ENCODE measurements around the gene GBA2. TPM values are rescaled to one million over a fixed set of nuclear protein-coding genes. Genes with fewer than 3 reads are reported as not detected.

GBA2 gene
- polyA plus RNA-seq, 4 donors = 63.4 to 176 (median 136) TPM

- Histone ChIP-seq H3K9me3 (ENCODE audit: control insufficient read depth in 2 of 2, insufficient read depth in 1 of 2, low read depth in 1 of 2, low read length in 1 of 2) (no peaks in the 10 kb centered on the region), H3K36me3 (ENCODE audit: control insufficient read depth in 3 of 3, insufficient read depth in 2 of 3, low read depth in 1 of 3, low read length in 3 of 3) (peaks cover 0 to 26% (median 0%) of the 10 kb centered on the region in 3 donors), H3K27me3 (ENCODE audit: control insufficient read depth in 3 of 3, insufficient read depth in 3 of 3, low read length in 3 of 3) (peaks cover 0 to 6% (median 0%) of the 10 kb centered on the region in 3 donors), H3K27ac (ENCODE audit: low read depth in 1 of 3, low read length in 2 of 3) (peak within 1 kb of the TSS in 2 of 3 donors; percentile 77 to 85), H3K4me1 (ENCODE audit: control insufficient read depth in 3 of 3, insufficient read depth in 2 of 3, low read depth in 1 of 3, low read length in 2 of 3) (peaks cover 6 to 16% (median 8%) of the 10 kb centered on the region in 3 donors), H3K4me3 (ENCODE audit: low read depth in 1 of 3, low read length in 3 of 3) (peak within 1 kb of the TSS; percentile 58 to 85 (median 81))
- WGBS, 3 donors = 30 to 55% (median 51%) methylated on average over 42 to 61 of the region's 61 CpGs
- no peak for FAIRE-seq
- peak in 1 of 2 donors; percentile 57 for DNase-seq
These were observed 59.3 kb downstream of the GBA2 start, which contains the start of gene TPM2 for GRCh38 chr9:35689542-35690293. TSS of gene TPM2 (minus strand) at chr9:35689925. CDS start at chr9:35689817, 108 bp downstream.

- Histone ChIP-seq H3K27ac (ENCODE audit: low read depth in 1 of 3, low read length in 2 of 3) (peak overlapping the region in 2 of 3 donors; percentile 75 to 85), H3K9me3 (ENCODE audit: control insufficient read depth in 2 of 2, insufficient read depth in 1 of 2, low read depth in 1 of 2, low read length in 1 of 2) (no peaks in the 10 kb centered on the region), H3K36me3 (ENCODE audit: control insufficient read depth in 3 of 3, insufficient read depth in 2 of 3, low read depth in 1 of 3, low read length in 3 of 3) (peaks cover 0 to 30% (median 0%) of the 10 kb centered on the region in 3 donors), H3K4me1 (ENCODE audit: control insufficient read depth in 3 of 3, insufficient read depth in 2 of 3, low read depth in 1 of 3, low read length in 2 of 3) (peaks cover 6 to 16% (median 8%) of the 10 kb centered on the region in 3 donors), H3K27me3 (ENCODE audit: control insufficient read depth in 3 of 3, insufficient read depth in 3 of 3, low read length in 3 of 3) (peaks cover 0 to 6% (median 0%) of the 10 kb centered on the region in 3 donors), H3K4me3 (ENCODE audit: low read depth in 1 of 3, low read length in 3 of 3) (peak overlapping the region; percentile 7 to 81 (median 34))
- 57 to 65% (median 63%) methylated on average over 12 of the region's 12 CpGs for whole genome bisulfite sequencing, 3 donors
- DNase-seq (peak; percentile 23 to 55), FAIRE-seq (no peak)
These were observed 60.2 kb downstream of the GBA2 start for GRCh38 chr9:35688558-35689541.

DNA sequence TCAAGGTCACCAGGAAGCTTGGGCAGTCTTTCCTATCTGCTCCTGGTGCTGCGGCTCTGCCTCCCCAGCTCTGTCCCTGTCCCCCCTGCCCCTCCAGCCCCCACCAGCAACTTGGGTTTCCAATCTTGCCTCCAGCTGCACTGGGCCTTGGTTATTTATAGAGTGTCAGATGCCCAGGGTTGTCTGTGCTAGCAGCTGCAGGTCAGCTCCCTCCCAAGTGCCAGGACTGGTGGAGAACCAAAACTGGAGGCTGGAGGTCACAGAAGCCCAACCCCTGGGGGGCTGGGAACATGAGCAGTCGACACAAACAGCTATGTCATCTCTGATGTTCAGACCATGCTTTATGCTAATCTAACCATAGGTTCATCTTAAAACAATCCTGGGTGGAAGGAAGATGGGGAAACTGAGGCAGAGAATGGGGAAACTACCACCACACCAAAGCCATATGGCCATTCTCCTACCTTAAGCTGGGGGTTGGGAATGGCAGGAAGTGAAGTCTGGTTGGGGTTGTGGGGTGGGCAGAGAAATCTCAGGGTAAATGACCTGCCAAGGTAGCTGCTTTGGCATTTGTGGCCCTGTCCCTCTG is 61.0 kb downstream of the GBA2 start:
- Histone ChIP-seq H3K9me3 (ENCODE audit: control insufficient read depth in 2 of 2, insufficient read depth in 1 of 2, low read depth in 1 of 2, low read length in 1 of 2) (no peaks in the 10 kb centered on the region), H3K4me1 (ENCODE audit: control insufficient read depth in 3 of 3, insufficient read depth in 2 of 3, low read depth in 1 of 3, low read length in 2 of 3) (peaks cover 6 to 16% (median 8%) of the 10 kb centered on the region in 3 donors), H3K36me3 (ENCODE audit: control insufficient read depth in 3 of 3, insufficient read depth in 2 of 3, low read depth in 1 of 3, low read length in 3 of 3) (peaks cover 0 to 36% (median 0%) of the 10 kb centered on the region in 3 donors), H3K27ac (ENCODE audit: low read depth in 1 of 3, low read length in 2 of 3) (peak overlapping the region in 2 of 3 donors; percentile 15 to 31), H3K27me3 (ENCODE audit: control insufficient read depth in 3 of 3, insufficient read depth in 3 of 3, low read length in 3 of 3) (peaks cover 0 to 6% (median 0%) of the 10 kb centered on the region in 3 donors), H3K4me3 (ENCODE audit: low read depth in 1 of 3, low read length in 3 of 3) (peak overlapping the region in 1 of 3 donors; percentile 81)
- no peak for FAIRE-seq
- 80 to 91% (median 81%) methylated on average over 2 of the region's 2 CpGs for WGBS, 3 donors
- no peak for DNase-seq

DNA sequence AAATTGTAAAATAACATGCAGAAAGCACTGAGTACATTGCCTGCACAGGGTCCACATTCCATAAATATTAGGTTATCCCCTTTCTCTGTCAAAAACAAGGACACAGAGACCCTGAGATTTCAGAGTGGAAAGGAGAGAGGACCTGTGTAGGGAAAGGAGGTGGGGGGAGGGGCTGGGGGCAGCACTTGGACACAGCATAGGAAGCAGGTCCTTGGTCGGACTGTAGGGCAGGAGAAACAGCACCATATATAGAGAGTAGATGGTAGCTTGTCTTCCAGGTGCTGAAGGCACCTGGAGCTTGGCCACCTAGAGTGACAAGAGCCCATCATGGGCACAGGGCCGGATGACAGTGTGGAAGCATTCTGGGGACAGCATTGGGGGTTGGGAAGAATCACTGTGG is 61.7 kb downstream of the GBA2 start:
- Histone ChIP-seq H3K27me3 (ENCODE audit: control insufficient read depth in 3 of 3, insufficient read depth in 3 of 3, low read length in 3 of 3) (peaks cover 0 to 6% (median 0%) of the 10 kb centered on the region in 3 donors), H3K27ac (ENCODE audit: low read depth in 1 of 3, low read length in 2 of 3) (no peak overlapping the region), H3K4me1 (ENCODE audit: control insufficient read depth in 3 of 3, insufficient read depth in 2 of 3, low read depth in 1 of 3, low read length in 2 of 3) (peaks cover 6 to 16% (median 8%) of the 10 kb centered on the region in 3 donors), H3K36me3 (ENCODE audit: control insufficient read depth in 3 of 3, insufficient read depth in 2 of 3, low read depth in 1 of 3, low read length in 3 of 3) (peaks cover 0 to 42% (median 0%) of the 10 kb centered on the region in 3 donors), H3K9me3 (ENCODE audit: control insufficient read depth in 2 of 2, insufficient read depth in 1 of 2, low read depth in 1 of 2, low read length in 1 of 2) (no peaks in the 10 kb centered on the region), H3K4me3 (ENCODE audit: low read depth in 1 of 3, low read length in 3 of 3) (peak overlapping the region in 1 of 3 donors; percentile 81)
- DNase-seq (no peak), FAIRE-seq (no peak)
- WGBS, 3 donors = 74 to 85% (median 83%) methylated on average over 2 of the region's 2 CpGs

Other genes with a start within 250 kb of the GBA2 start
- 10 to 100 TPM; 22.4 to 53.0 (median 43.1) TPM for gene TESK1, start 144.0 kb downstream of the GBA2 start, polyA plus RNA-seq
- gene CD72, start 130.8 kb downstream of the GBA2 start, polyA plus RNA-seq = 1 to 10 TPM in 3 of 4 donors, under 1 TPM in 1; 0.54 to 2.3 (median 1.6) TPM
- 1 to 10 TPM in 3 of 4 donors, under 1 TPM in 1; 0.89 to 5.9 (median 1.4) TPM for gene SIT1, start 98.3 kb downstream of the GBA2 start, polyA plus RNA-seq
- gene RMRP, start 91.2 kb downstream of the GBA2 start, polyA plus RNA-seq = 100 to 1,000 TPM in 1 of 4 donors, not detected in 3; 269 TPM
- gene CCDC107, start 90.9 kb downstream of the GBA2 start, polyA plus RNA-seq = 10 to 100 TPM; 10.6 to 49.0 (median 27.3) TPM
- 1 to 10 TPM in 2 of 4 donors, under 1 TPM in 2; 0.54 to 8.7 (median 3.3) TPM for gene ARHGEF39, start 84.0 kb downstream of the GBA2 start, polyA plus RNA-seq
- gene CA9, start 75.3 kb downstream of the GBA2 start, polyA plus RNA-seq = 100 to 1,000 TPM in 1 of 4 donors, 1 to 10 TPM in 2, under 1 TPM in 1; 0.09 to 172 (median 4.4) TPM
- 100 to 1,000 TPM in 1 of 4 donors, 10 to 100 TPM in 3; 23.0 to 253 (median 81.2) TPM for gene TPM2, start 59.3 kb downstream of the GBA2 start, polyA plus RNA-seq
- 100 to 1,000 TPM in 1 of 4 donors, 10 to 100 TPM in 3; 82.1 to 103 (median 88.5) TPM for gene TLN1, start 17.0 kb downstream of the GBA2 start, polyA plus RNA-seq
- gene CREB3, start 16.6 kb downstream of the GBA2 start, polyA plus RNA-seq = 10 to 100 TPM; 22.3 to 31.2 (median 27.7) TPM
- gene RGP1, start 59 bp upstream of the GBA2 start, polyA plus RNA-seq = 10 to 100 TPM in 3 of 4 donors, 1 to 10 TPM in 1; 8.1 to 20.9 (median 15.4) TPM
- under 1 TPM in 2 of 4 donors, not detected in 2; 0.18 to 0.52 TPM for gene MSMP, start 5.0 kb upstream of the GBA2 start, polyA plus RNA-seq
- gene NPR2, start 42.4 kb upstream of the GBA2 start, polyA plus RNA-seq = 10 to 100 TPM in 1 of 4 donors, 1 to 10 TPM in 2, under 1 TPM in 1; 0.89 to 12.0 (median 4.9) TPM
- gene SPAG8, start 63.0 kb upstream of the GBA2 start, polyA plus RNA-seq = under 1 TPM in 2 of 4 donors, not detected in 2; 0.49 to 0.72 TPM
- gene HINT2, start 65.8 kb upstream of the GBA2 start, polyA plus RNA-seq = 100 to 1,000 TPM in 2 of 4 donors, 10 to 100 TPM in 2; 34.4 to 138 (median 93.9) TPM
- gene FAM221B, start 79.5 kb upstream of the GBA2 start, polyA plus RNA-seq = under 1 TPM in 1 of 4 donors, not detected in 3; 0.09 TPM
- gene TMEM8B, start 80.0 kb upstream of the GBA2 start, polyA plus RNA-seq = 10 to 100 TPM in 1 of 4 donors, 1 to 10 TPM in 2, under 1 TPM in 1; 0.89 to 35.9 (median 4.5) TPM
- under 1 TPM in 1 of 4 donors, not detected in 3; 0.19 TPM for gene OR13J1, start 121.2 kb upstream of the GBA2 start, polyA plus RNA-seq
- 10 to 100 TPM in 1 of 4 donors, 1 to 10 TPM in 3; 1.8 to 17.8 (median 7.5) TPM for gene HRCT1, start 157.0 kb upstream of the GBA2 start, polyA plus RNA-seq
- under 1 TPM; 0.45 to 0.81 (median 0.54) TPM for gene SPAAR, start 160.3 kb upstream of the GBA2 start, polyA plus RNA-seq
- under 1 TPM in 1 of 4 donors, not detected in 3; 0.06 TPM for gene OR2S2, start 208.9 kb upstream of the GBA2 start, polyA plus RNA-seq

All from small intestine (tissue), 7 donors.